GM18951 (cell line): Measurements from ENCODE around the gene ZNF776.
A peak's percentile ranks its signal among the peaks of the same experiment; 100 is the strongest.
"Not testable (repeated sequence)": the region's sequence is repeated elsewhere in the genome, so short reads cannot be mapped to it uniquely, and the experiment has no call there.

Experiments
- POLR2A ChIP-seq: IDR thresholded peaks from 4 replicates; pipeline ENCODE4 v1.6.1; 2011; ENCODE audit warnings: mild to moderate bottlenecking; ENCODE audit not compliant: insufficient read length, insufficient read depth; ENCODE audit errors: extremely low read depth
- in situ Hi-C: fragments of 300-500 bp; cut with MboI; formaldehyde crosslinking; loops from one replicate; pipeline ENCODE4 v1.12.0; 2022; ENCODE audit warnings: low sequenced_read_pairs, mixed read lengths, inconsistent platforms; ENCODE audit not compliant: unreplicated experiment

Gene ZNF776

GRCh38 chr19:57754091-57754673 is 7.6 kb downstream of the ZNF776 start:
- no peak for TF ChIP-seq POLR2A
- in situ Hi-C loops = no loop called here

- in situ Hi-C loops = no loop called here
- TF ChIP-seq POLR2A = no peak
These were observed 8.4 kb downstream of the ZNF776 start for GRCh38 chr19:57755031-57755430.

DNA sequence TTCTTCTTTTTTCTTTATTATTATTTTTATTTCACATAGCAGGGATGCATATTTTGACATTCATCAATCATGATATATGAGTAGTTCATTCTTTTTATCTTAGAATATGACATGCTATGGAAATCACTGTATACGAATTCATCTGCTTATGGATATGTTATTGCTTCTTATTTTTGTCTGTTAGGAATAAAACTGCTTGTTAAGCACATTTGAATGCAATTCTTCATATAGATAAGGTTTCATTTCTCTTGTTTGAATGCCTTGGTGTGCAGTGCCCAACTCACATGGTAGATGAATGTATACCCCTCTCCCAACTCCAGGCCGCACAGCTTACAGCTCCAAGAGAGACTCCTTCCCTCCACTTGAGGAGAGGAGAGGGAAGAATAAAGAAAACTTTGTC is 11.3 kb downstream of the ZNF776 start:
- no peak for TF ChIP-seq POLR2A
- in situ Hi-C loops = no loop called here

DNA sequence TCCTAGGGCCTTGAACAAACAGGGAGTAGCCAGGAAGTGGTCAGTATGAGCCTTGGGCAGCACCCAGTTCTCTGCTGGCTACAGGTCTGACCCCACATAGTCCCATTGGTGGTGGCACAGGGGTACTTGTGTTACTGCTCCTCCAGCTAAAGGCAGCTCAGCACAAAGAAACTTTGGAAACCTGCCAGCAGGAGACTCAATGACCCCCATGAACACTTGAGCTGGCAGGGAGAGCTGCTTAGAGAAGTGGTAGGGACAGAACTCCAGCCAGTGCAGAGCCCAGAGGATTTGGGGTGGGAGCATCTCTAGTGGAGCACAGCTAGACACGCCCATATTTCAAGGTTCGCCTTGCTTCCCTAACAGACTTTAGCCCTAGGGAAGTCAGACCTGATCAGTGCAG is 12.5 kb downstream of the ZNF776 start:
- in situ Hi-C loops = no loop called here
- TF ChIP-seq POLR2A = no peak

GRCh38 chr19:57769345-57770131 is 22.9 kb downstream of the ZNF776 start, which contains the start of gene ZNF586:
Gene ZNF586, plus strand, starts transcription at chr19:57769676. Its CDS starts 167 bp downstream, at chr19:57769843.
- in situ Hi-C loops = no loop called here
- TF ChIP-seq POLR2A = peak; percentile 79

GRCh38 chr19:57771417-57771816 is 24.8 kb downstream of the ZNF776 start:
- TF ChIP-seq POLR2A = no peak
- in situ Hi-C loops = no loop called here

DNA sequence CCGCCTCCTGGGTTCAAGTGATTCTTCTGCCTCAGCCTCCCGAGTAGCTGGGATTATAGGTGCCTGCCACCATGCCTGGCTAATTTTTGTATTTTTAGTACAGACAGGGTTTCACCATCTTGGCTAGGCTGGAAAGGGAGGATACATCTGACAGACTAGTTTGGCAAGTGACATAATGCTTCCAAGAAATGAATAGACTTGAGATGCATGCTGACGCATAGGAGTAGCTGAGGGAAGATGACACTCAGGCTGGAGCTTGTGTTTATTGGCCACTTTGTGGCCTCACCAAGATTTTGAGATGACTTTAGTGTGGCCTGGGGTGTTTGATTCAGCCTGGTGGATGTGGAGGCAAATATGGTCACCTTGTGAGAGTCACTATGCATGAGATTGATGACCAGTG is 26.9 kb downstream of the ZNF776 start:
- TF ChIP-seq POLR2A = no peak
- in situ Hi-C loops = no loop called here

DNA sequence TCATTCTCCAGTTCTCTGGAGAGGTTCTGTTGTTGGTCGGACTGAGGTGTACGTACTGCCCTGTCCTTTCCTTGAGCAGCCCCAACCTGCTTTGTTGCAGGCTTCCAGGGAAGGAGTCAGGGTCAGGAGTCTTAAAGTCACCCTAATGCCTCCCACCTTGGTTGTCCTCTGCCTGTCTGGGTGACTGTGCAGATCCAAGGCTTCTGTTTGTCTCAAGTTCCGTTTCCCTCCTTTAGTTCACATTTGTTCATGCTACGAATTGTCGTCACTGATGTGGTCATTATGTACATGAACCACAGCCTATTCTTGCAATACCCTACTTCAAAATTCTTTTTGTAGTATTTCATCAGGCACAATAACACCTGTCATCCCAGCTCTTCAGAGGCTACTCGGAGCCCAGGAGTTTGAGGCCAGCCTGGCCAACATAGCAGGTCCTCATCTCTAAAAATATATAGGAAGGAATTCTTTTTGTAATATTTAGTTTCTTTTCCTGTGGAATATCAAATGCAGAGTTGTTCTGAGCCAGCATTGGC is 30.2 kb downstream of the ZNF776 start:
- TF ChIP-seq POLR2A = no peak
- in situ Hi-C loops = no loop called here

GRCh38 chr19:57778336-57778735 is 31.7 kb downstream of the ZNF776 start:
- TF ChIP-seq POLR2A = no peak
- in situ Hi-C loops = no loop called here

DNA sequence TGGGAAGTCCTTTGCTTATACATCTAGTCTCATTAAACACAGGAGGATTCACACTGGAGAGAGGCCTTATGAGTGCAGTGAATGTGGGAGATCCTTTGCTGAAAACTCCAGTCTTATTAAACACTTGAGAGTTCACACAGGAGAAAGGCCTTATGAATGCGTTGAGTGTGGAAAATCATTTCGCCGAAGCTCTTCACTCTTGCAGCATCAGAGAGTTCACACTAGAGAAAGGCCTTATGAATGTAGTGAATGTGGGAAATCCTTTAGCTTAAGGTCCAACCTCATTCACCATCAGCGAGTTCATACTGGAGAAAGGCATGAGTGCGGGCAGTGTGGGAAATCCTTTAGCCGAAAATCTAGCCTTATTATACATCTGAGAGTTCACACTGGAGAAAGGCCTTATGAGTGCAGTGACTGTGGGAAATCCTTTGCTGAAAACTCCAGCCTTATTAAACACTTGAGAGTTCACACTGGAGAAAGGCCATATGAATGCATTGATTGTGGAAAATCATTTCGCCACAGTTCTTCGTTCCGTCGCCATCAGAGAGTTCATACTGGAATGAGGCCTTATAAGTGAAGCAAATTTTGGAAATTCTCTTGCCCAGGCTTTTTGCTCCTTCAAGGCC is 32.7 kb downstream of the ZNF776 start:
- TF ChIP-seq POLR2A = no peak
- in situ Hi-C loops = no loop called here

GRCh38 chr19:57786286-57786685 is 39.7 kb downstream of the ZNF776 start:
- in situ Hi-C loops = no loop called here
- TF ChIP-seq POLR2A = no peak

DNA sequence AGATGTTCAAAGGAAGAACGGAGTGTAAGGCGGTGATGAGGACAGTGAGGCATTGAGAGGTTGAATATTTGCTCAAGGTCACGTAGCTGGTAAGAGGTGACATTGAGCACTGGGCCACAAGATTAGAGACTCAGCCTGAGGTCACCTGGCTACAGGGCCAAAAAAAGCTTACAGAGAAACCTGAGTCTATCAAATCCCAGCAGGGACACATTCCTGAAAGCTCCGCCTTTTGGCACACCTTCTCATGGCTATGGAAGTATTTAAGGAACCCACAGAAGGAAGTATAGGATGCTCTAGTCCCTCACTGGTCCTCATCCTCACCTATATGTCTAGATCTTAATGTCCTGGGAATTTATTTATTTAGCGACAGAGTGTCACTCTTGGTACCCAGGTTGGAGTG is 40.3 kb downstream of the ZNF776 start:
- no peak for TF ChIP-seq POLR2A
- in situ Hi-C loops = no loop called here

- TF ChIP-seq POLR2A = no peak
- in situ Hi-C loops = no loop called here
These were observed 41.6 kb downstream of the ZNF776 start for GRCh38 chr19:57788114-57788692.

DNA sequence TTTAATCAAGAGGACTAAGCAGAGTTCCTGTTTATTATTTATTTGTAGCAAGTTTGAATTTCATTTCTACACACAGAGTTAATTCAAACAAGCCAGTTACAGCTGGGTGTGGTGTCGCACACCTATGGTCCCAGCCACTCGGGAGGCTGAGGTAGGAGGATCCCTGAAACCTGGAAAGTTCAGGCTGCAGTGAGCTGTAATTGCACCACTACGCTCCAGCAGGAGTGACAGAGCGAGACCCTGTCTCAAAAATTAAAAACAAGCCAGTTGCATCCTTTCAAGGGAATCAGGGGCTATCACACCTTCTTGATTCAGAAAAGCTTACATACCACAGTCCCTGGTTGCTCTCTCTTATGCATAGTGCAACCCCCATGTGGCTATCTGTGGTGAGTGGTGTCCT is 42.7 kb downstream of the ZNF776 start:
- in situ Hi-C loops = no loop called here

DNA sequence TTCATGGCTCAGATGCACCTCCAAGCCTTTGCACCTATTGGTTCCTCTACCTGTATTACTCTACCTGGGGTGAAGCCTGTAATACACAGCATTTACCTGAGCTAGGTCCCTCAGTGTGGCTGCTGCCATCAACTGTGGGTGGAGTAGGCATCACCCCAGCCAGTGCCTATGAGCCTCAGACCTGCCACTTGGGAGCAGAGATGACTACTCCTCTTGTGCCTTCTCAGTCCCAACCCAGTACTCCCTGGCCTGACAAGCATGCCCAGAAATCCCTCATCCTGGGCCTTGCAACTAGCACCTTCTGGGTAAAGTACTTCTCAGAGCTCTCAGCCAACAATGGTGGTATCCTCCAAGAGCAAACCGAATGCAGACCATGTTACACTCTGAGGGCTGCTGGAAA is 50.0 kb downstream of the ZNF776 start:
- in situ Hi-C loops = not testable (repeated sequence)

More for the DNA sequence above, 42.7 kb downstream of the ZNF776 start:
- no peak for TF ChIP-seq POLR2A
